Measurements from ENCODE around the gene ANKRD11.

ANKRD11 gene

GRCh38 chr16:89274561-89275283 lies 215.6 kb downstream of the ANKRD11 start:
- no peak for DNase-seq (ENCODE audit: low read depth)
- H3K4me3 ChIP-seq (ENCODE audit: low read depth, low read length) = no peak overlapping the region
- no peak for TF ChIP-seq CTCF (IDR thresholded peaks at IDR 0.05; ENCODE audit: low read depth, low read length, missing control alignments)

GRCh38 chr16:89273741-89274472 lies 216.5 kb downstream of the ANKRD11 start:
- no peak for TF ChIP-seq CTCF (IDR thresholded peaks at IDR 0.05; ENCODE audit: low read depth, low read length, missing control alignments)
- no peak for DNase-seq (ENCODE audit: low read depth)
- no peak overlapping the region for H3K4me3 ChIP-seq (ENCODE audit: low read depth, low read length)

GRCh38 chr16:89272631-89273030 lies 217.7 kb downstream of the ANKRD11 start:
- TF ChIP-seq CTCF (IDR thresholded peaks at IDR 0.05; ENCODE audit: low read depth, low read length, missing control alignments) = no peak
- no peak overlapping the region for H3K4me3 ChIP-seq (ENCODE audit: low read depth, low read length)
- no peak for DNase-seq (ENCODE audit: low read depth)

DNA sequence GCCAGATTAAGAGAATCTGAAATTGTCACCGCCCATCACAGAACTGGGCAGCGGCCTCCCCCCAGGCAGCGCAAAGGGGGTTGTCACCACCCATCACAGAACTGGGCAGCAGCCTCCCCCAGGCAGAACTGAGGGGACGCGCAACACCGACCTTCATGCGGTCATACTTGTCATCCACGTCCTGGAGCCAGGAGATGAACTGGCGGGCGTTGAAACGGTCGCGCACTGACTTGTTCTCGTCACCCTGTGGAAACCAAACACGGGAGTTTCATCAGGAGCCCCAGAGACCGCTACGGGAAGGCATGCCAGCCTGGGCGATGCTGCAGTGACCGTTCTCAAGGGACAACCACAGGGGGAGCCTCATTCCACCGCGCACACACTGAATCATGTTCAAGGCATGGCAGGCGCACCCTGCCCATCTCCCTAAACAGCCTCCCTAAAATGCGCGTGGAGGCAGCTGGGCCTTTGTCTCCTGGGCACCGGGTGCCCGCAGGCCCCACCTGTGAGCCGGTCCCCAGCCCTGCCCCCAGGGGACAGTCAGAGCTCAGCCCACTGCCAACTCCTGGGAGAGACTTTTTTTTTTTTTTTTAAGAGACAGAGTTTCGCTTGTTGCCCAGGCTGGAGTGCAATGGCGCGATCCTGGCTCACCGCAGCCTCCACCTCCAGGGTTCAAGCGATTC lies 219.6 kb downstream of the ANKRD11 start:
- H3K4me3 ChIP-seq (ENCODE audit: low read depth, low read length) = no peak overlapping the region
- no peak for DNase-seq (ENCODE audit: low read depth)
- TF ChIP-seq CTCF (IDR thresholded peaks at IDR 0.05; ENCODE audit: low read depth, low read length, missing control alignments) = no peak

DNA sequence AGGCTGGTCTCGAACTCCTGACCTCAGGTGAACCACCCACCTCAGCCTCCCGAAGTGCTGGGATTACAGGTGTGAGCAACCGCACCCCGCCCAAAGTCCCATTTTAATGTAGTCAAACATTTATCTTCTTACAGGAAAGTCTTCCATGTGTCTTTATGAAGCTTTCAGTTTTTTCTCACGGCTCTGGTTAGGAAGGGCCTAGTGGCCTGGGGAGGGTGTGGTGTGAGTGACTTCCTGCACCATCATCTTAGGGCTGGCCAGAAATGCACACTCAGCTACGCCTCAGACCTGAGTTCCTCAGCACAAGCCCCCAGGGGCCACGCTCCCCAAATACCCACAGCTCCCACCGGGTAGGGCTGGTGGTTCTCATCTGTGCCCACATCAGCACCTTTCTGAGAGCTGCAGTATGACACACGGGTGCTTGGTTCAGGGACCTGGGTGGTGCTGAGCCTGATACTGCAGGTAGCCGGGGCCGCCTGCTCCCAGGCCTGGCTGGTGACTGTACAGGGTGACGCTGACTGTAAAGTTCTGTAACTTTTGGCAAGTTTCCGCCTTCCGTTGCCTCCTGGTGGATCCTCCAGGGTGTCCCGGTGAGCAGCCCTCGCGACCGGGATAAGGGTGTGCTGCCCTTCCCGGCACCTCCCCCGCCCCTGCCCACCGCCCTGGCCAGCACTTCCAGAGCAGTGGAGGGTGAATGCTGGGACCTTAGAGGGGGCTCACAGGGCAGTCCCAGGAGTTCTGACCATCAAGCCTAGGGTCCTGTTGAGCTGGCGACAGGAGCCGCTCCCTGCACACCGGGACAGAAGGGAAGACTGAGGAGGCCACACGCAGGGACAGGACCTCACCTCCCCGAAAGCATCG lies 220.3 kb downstream of the ANKRD11 start:
- TF ChIP-seq CTCF (IDR thresholded peaks at IDR 0.05; ENCODE audit: low read depth, low read length, missing control alignments) = no peak
- no peak for DNase-seq (ENCODE audit: low read depth)
- no peak overlapping the region for H3K4me3 ChIP-seq (ENCODE audit: low read depth, low read length)

GRCh38 chr16:89268987-89269735 lies 221.2 kb downstream of the ANKRD11 start:
- no peak for TF ChIP-seq CTCF (IDR thresholded peaks at IDR 0.05; ENCODE audit: low read depth, low read length, missing control alignments)
- no peak overlapping the region for H3K4me3 ChIP-seq (ENCODE audit: low read depth, low read length)
- DNase-seq (ENCODE audit: low read depth) = no peak

Data from GM12864 (cell line).